SK-N-SH (cell line): ENCODE results near the gene FOCAD.

ENCODE experiments used
- CTCF ChIP-seq: fragments of 200-600 bp; sonication (generic); IDR thresholded peaks from 2 replicates; pipeline ENCODE4 v1.6.1; 2017; ENCODE audit warnings: antibody characterized with exemption, mild to moderate bottlenecking, moderate library complexity
- MEF2A ChIP-seq: IDR thresholded peaks from 2 replicates; pipeline ENCODE4 v1.4.0; 2012; ENCODE audit warnings: low read depth, borderline replicate concordance
- POLR2AphosphoS5 ChIP-seq: IDR thresholded peaks from 2 replicates; pipeline ENCODE4 v1.6.1; 2012; ENCODE audit warnings: low read depth, low read length

GRCh38 chr9:20694248-20694647, 10.2 kb downstream of the FOCAD start:
- no peak for TF ChIP-seq MEF2A
- no peak for TF ChIP-seq CTCF
- no peak for TF ChIP-seq POLR2AphosphoS5
